ENCODE measurements around the gene LRRC23.

Gene LRRC23

DNA sequence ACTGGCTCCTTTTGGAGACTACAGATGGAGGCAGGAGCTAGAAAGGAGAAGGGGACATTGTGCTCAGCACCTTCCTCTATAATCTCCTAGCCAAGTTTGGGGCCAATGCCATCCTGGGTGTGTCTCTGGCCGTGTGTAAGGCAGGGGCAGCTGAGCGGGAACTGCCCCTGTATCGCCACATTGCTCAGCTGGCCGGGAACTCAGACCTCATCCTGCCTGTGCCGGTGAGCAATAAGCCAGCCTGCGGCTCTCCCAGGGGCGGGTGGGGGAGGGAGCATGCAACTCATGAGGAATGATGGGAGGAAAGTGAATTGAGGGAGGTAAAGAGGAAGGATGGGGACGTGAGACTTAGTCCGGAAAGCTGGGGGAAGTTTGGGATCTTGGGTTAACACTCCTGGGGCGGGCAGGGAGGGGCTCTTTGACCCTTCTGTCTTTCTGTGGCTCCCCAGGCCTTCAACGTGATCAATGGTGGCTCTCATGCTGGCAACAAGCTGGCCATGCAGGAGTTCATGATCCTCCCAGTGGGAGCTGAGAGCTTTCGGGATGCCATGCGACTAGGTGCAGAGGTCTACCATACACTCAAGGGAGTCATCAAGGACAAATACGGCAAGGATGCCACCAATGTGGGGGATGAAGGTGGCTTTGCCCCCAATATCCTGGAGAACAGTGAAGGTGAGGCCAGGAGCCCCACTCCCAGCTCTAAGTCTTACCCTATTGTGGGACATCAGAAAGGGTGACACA lies 13.0 kb downstream of the LRRC23 start:
- TF ChIP-seq HDGF (IDR thresholded peaks at IDR 0.05; ENCODE audit: borderline replicate concordance), result no peak
- TF ChIP-seq ZNF384 (IDR thresholded peaks at IDR 0.05), result no peak
- TF ChIP-seq ARNT (IDR thresholded peaks at IDR 0.05), result no peak
- no peak for TF ChIP-seq L3MBTL2 (conservative IDR thresholded peaks at IDR 0.05)
- TF ChIP-seq NFRKB (IDR thresholded peaks at IDR 0.05), result no peak
- TF ChIP-seq SP1 (IDR thresholded peaks at IDR 0.05), result no peak
- no peak for TF ChIP-seq CTBP1 (IDR thresholded peaks at IDR 0.05; ENCODE audit: borderline replicate concordance)
- TF ChIP-seq BHLHE40 (IDR thresholded peaks at IDR 0.05; ENCODE audit: borderline replicate concordance), result no peak
- ChIA-PET CTCF (interaction anchor here (1.3 kb wide), 1 partner anchor 8 kb away, joined by 3 read pairs; no protein-coding TSS in a partner anchor), POLR2A (interaction anchor here (1.3 to 4.1 kb wide), 4 partner anchors 9 to 48 kb away, joined by 3 to 33 read pairs (median 6); partner anchors contain the start of genes ATN1, C12orf57 and RNU7-1)
- no peak for DNase-seq (ENCODE audit: extremely low spot score)

- DNase-seq (ENCODE audit: extremely low spot score), result no peak
- ChIA-PET POLR2A (interaction anchor here (1.1 kb wide), 1 partner anchor 10 kb away, joined by 3 read pairs; no protein-coding TSS in a partner anchor), CTCF (interaction anchor here (0.7 to 1.0 kb wide), 3 partner anchors 9 to 50 kb away, joined by 3 read pairs; no protein-coding TSS in a partner anchor)
- TF ChIP-seq BHLHE40 (IDR thresholded peaks at IDR 0.05; ENCODE audit: borderline replicate concordance) (no peak), FOXA1 (IDR thresholded peaks at IDR 0.05) (no peak), ELF4 (IDR thresholded peaks at IDR 0.05) (no peak), FOXK2 (IDR thresholded peaks at IDR 0.05) (no peak), SP1 (IDR thresholded peaks at IDR 0.05) (no peak), ZNF384 (IDR thresholded peaks at IDR 0.05) (no peak), HDGF (IDR thresholded peaks at IDR 0.05; ENCODE audit: borderline replicate concordance) (no peak), ARNT (IDR thresholded peaks at IDR 0.05) (no peak), PKNOX1 (IDR thresholded peaks at IDR 0.05) (no peak), CTBP1 (IDR thresholded peaks at IDR 0.05; ENCODE audit: borderline replicate concordance) (no peak), L3MBTL2 (conservative IDR thresholded peaks at IDR 0.05) (no peak)
These were observed 15.0 kb downstream of the LRRC23 start for GRCh38 chr12:6919588-6919987.

- TF ChIP-seq LEF1 (IDR thresholded peaks at IDR 0.05; ENCODE audit: borderline replicate concordance), result no peak
- TF ChIP-seq FOXK2 (IDR thresholded peaks at IDR 0.05), result no peak
- TF ChIP-seq FOXA1 (IDR thresholded peaks at IDR 0.05), result no peak
- no peak for TF ChIP-seq SP1 (IDR thresholded peaks at IDR 0.05)
- no peak for TF ChIP-seq CTBP1 (IDR thresholded peaks at IDR 0.05; ENCODE audit: borderline replicate concordance)
- no peak for TF ChIP-seq HDGF (IDR thresholded peaks at IDR 0.05; ENCODE audit: borderline replicate concordance)
- TF ChIP-seq ARNT (IDR thresholded peaks at IDR 0.05), result no peak
- no peak for TF ChIP-seq BHLHE40 (IDR thresholded peaks at IDR 0.05; ENCODE audit: borderline replicate concordance)
- TF ChIP-seq FOXM1 (IDR thresholded peaks at IDR 0.05; ENCODE audit: borderline replicate concordance), result no peak
- no peak for TF ChIP-seq SUZ12 (IDR thresholded peaks at IDR 0.05)
- TF ChIP-seq ELF4 (IDR thresholded peaks at IDR 0.05), result no peak
- no peak for TF ChIP-seq PKNOX1 (IDR thresholded peaks at IDR 0.05)
- TF ChIP-seq L3MBTL2 (conservative IDR thresholded peaks at IDR 0.05), result no peak
- no peak for TF ChIP-seq NFRKB (IDR thresholded peaks at IDR 0.05)
- TF ChIP-seq TARDBP (IDR thresholded peaks at IDR 0.05), result no peak
- no peak for TF ChIP-seq ZNF384 (IDR thresholded peaks at IDR 0.05)
- DNase-seq (ENCODE audit: extremely low spot score), result no peak
- POLR2A ChIA-PET, result interaction anchor here (0.7 to 6.0 kb wide), 6 partner anchors 10 to 52 kb away, joined by 3 to 95 read pairs (median 4); partner anchors contain the start of genes C12orf57 and RNU7-1
- CTCF ChIA-PET, result interaction anchor here (1.6 kb wide), 1 partner anchor 52 kb away, joined by 5 read pairs; no protein-coding TSS in a partner anchor
These were observed 16.9 kb downstream of the LRRC23 start for GRCh38 chr12:6921539-6921938.

DNA sequence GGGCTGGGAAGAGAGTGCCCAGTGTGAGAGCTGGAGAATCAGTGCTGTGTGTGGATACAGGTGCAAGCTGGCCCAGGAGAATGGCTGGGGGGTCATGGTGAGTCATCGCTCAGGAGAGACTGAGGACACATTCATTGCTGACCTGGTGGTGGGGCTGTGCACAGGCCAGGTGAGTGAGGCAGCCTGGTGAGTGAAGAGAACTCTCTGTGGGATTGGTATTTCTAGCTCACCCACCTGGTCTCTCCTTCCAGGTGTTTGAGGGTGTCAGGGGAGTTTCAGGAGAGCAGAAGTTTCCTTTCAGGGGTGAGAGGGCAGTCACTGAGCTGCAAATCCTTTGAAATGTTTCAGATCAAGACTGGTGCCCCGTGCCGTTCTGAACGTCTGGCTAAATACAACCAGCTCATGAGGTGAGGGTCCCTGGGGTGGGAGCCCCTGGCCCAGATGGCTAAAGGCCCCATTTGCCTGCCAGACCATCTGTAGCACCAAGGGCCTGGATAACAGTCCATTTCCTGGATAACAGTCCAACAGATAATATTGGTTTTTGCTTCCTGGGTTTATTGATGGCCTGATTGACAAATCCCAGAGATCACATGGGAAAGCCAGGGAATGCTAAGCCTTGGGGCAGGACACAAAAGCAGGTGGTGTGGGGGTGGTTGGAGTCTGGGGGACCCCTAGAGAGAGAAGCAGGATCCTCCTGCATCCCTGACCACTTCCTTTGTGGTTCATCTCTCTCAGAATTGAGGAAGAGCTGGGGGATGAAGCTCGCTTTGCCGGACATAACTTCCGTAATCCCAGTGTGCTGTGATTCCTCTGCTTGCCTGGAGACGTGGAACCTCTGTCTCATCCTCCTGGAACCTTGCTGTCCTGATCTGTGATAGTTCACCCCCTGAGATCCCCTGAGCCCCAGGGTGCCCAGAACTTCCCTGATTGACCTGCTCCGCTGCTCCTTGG lies 17.6 kb downstream of the LRRC23 start:
- ChIA-PET CTCF (interaction anchor here (1.6 kb wide), 1 partner anchor 53 kb away, joined by 5 read pairs; no protein-coding TSS in a partner anchor), POLR2A (interaction anchor here (0.7 to 6.0 kb wide), 7 partner anchors 11 to 53 kb away, joined by 3 to 95 read pairs (median 4); partner anchors contain the start of genes C12orf57 and RNU7-1)
- TF ChIP-seq BHLHE40 (IDR thresholded peaks at IDR 0.05; ENCODE audit: borderline replicate concordance), result no peak
- no peak for TF ChIP-seq HDGF (IDR thresholded peaks at IDR 0.05; ENCODE audit: borderline replicate concordance)
- no peak for TF ChIP-seq SUZ12 (IDR thresholded peaks at IDR 0.05)
- no peak for TF ChIP-seq SP1 (IDR thresholded peaks at IDR 0.05)
- TF ChIP-seq FOXA1 (IDR thresholded peaks at IDR 0.05), result no peak
- no peak for TF ChIP-seq LEF1 (IDR thresholded peaks at IDR 0.05; ENCODE audit: borderline replicate concordance)
- TF ChIP-seq FOXM1 (IDR thresholded peaks at IDR 0.05; ENCODE audit: borderline replicate concordance), result no peak
- TF ChIP-seq ARNT (IDR thresholded peaks at IDR 0.05), result no peak
- TF ChIP-seq CTBP1 (IDR thresholded peaks at IDR 0.05; ENCODE audit: borderline replicate concordance), result no peak
- no peak for TF ChIP-seq TARDBP (IDR thresholded peaks at IDR 0.05)
- no peak for TF ChIP-seq FOXK2 (IDR thresholded peaks at IDR 0.05)
- DNase-seq (ENCODE audit: extremely low spot score), result no peak

DNA sequence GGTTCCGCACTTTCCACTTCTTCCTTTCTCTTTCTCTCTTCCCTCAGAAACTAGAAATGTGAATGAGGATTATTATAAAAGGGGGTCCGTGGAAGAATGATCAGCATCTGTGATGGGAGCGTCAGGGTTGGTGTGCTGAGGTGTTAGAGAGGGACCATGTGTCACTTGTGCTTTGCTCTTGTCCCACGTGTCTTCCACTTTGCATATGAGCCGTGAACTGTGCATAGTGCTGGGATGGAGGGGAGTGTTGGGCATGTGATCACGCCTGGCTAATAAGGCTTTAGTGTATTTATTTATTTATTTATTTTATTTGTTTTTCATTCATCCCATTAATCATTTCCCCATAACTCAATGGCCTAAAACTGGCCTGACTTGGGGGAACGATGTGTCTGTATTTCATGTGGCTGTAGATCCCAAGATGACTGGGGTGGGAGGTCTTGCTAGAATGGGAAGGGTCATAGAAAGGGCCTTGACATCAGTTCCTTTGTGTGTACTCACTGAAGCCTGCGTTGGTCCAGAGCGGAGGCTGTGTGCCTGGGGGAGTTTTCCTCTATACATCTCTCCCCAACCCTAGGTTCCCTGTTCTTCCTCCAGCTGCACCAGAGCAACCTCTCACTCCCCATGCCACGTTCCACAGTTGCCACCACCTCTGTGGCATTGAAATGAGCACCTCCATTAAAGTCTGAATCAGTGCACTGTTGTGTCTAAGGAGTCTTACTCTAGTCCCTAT lies 18.5 kb downstream of the LRRC23 start:
- ChIA-PET CTCF (interaction anchor here (0.6 to 1.3 kb wide), 5 partner anchors 12 to 51 kb away, joined by 3 to 6 read pairs (median 4); partner anchors contain the start of gene SPSB2), POLR2A (interaction anchor here (1.2 to 8.3 kb wide), 12 partner anchors 7 to 55 kb away, joined by 3 to 174 read pairs (median 11); partner anchors contain the start of genes C12orf57, ENO2, RNU7-1 and SPSB2)
- TF ChIP-seq FOXM1 (IDR thresholded peaks at IDR 0.05; ENCODE audit: borderline replicate concordance) (no peak), PKNOX1 (IDR thresholded peaks at IDR 0.05) (no peak)
- DNase-seq (ENCODE audit: extremely low spot score), result no peak
